Measurements from ENCODE around the gene EML4.

- TF ChIP-seq POLR2A (IDR thresholded peaks at IDR 0.05; ENCODE audit: low read length), result no peak
- TF ChIP-seq GATA1 (IDR thresholded peaks at IDR 0.05; ENCODE audit: low read depth, low read length), result no peak
Measured at GRCh38 chr2:42183775-42184174, 14.6 kb downstream of the EML4 start.
